GOT3 (cell line): ENCODE data around the gene STRA8.

Experiments
- DNase-seq: peaks from one replicate; lab custom pipeline; 2025; ENCODE audit warnings: mixed read lengths; lab: John Stamatoyannopoulos, UW

Gene STRA8, protein sequence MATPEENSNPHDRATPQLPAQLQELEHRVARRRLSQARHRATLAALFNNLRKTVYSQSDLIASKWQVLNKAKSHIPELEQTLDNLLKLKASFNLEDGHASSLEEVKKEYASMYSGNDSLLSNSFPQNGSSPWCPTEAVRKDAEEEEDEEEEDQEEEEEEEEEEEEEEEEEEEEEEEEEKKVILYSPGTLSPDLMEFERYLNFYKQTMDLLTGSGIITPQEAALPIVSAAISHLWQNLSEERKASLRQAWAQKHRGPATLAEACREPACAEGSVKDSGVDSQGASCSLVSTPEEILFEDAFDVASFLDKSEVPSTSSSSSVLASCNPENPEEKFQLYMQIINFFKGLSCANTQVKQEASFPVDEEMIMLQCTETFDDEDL

DNA sequence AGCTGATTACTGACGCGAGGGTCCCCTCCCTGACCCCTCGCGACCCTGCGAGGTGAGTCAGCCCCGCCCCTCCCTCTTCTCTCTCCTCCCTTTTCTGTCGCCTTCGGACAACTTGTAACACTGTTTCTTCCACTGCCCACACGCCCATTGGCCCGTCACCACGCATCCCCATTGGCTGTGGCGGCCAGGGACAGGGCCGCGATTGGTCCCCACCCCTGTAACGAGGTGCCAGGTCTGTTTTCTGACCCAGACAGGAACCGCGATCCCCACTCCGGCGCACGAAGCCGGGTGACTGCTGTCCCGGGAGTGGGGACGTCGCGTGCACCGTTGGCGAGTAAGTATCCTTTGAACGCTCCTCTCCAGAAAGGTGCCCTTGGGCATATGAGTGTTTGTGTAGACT lies at the start of gene STRA8:
Gene STRA8 (plus strand): TSS at position 269 of the 400 bp plus-strand sequence. CDS start 6,687 bp downstream, outside the sequence.
- no peak for DNase-seq

DNA sequence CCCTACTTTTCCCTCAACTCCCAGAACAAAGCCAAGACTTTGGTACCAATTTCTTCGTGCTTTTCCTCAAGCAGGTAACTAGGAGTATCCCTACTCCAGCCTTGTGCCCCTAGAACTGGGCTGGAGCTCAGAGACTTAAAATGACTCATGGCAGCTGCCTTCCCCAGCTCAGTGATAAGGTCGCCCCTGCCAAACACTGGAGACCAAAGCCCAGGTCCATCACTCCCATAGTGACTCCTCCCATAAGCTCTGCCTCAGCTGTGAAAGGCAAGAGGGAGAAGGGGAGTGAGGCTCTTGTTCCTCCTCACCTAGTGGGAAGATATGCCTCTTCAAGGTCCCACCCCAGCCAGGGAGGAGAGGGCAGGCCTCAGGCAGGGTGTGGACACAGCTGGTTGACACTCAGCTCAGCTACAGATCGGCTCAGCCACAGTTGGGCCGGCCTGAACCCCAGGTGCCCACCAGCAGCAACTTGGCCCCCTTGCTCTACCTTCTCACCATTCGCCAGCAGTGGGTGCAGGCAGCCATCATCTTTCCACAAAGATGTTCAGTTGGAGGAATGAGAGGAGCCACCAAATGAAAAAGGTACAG lies 49.3 kb upstream of the STRA8 start:
- DNase-seq = no peak

DNA sequence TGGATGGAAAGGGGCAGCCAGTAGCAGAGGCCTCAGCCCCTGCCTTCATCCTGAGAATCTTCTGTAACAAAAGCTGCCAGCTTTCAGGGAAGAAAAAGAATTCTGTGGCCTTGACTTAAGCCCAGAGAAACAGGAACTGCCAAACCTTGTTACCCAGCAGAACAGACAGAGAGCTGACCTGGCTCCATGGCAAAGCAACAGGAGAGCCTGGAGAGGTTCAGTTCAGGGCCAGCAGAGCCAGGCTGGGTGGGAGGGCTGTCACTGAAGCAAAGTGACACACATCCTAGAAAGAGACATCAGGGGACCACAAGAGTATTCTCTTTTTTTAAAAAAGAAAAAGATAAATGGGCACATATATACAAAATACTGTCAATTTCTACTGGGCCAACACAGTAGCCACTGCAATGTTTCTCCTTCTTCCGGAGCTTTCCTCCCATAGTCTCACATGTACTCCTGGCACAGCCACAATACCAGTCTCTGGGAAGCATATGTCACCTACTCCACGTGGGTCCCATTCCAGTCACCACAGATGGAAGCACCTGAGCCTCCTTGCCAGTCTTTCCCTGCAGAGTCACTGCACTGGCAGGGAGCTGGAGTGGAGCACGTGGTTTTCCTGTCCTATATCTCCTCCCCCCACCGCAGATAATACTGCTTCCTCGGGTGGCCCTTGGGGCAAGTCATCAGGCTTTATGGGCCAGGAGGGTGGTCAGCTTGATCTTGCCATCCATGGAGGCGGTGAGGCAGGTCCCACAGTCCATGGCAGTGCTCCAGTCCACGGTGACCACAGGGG lies 48.0 kb upstream of the STRA8 start:
- no peak for DNase-seq

DNA sequence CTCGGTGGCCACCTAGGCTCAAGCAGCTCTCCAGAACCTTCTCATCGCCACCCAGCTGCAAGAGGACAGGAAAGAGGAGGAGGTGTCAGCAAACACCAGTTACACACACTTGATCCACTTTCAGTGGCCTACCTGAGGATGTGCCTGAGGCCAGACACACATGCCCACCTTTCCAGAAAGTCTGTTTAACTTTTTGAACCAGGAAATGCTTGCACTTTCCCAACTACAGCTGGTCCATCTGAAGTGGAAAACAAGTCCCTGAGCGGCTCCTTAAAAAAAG lies 47.4 kb upstream of the STRA8 start:
- no peak for DNase-seq

DNA sequence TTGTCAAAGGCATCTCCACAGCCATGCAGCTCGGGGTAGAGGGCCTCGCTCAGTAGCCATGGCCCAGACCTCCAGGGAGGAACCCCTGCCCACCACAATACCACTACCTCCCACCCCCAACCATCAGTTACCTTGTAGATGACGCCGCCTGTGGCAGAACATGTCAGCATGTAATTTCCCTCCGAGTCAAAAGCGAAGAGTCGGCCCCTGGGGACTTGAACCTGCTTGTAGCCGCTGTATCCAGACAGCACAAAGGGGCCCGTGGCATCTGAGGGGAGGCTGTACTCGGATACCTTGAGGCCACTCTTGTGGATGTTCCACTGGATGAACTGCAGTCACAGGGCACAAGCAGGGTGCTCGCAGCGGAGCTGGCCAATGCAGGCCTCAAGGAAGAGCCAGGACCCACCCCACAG lies 46.8 kb upstream of the STRA8 start:
- no peak for DNase-seq

DNA sequence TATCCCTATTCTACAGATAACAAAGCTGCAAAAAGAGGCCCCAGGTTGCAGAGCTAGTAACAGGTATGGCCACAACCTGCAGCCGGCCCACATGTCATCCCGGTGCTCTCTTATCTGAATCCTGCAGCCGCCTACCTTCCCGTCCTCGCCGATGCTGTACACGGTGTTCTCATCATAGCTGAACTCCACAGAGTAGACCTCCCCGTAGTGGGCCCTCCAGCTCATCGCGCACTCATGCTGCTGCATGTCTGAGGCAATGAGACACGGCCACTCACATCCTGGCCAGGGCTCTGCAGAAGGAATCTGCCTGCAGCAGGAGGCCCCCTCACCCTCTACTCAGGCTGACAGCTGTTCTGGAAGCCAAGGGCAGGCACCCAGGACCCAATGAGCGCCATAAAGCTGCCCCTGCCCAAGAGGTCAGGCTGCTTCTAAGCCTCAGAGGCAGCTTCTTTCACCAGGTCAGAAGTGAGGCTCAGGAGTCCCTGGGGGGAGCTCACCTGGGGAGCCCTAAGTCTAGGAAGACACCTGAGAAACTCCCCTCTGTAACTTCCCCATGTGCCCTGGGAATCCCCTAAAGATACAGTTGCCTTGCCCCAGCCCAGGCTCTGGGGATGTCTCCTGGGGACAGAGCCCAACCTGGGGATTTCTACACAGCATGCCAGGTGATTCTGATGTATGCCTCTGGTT lies 45.2 kb upstream of the STRA8 start:
- no peak for DNase-seq

DNA sequence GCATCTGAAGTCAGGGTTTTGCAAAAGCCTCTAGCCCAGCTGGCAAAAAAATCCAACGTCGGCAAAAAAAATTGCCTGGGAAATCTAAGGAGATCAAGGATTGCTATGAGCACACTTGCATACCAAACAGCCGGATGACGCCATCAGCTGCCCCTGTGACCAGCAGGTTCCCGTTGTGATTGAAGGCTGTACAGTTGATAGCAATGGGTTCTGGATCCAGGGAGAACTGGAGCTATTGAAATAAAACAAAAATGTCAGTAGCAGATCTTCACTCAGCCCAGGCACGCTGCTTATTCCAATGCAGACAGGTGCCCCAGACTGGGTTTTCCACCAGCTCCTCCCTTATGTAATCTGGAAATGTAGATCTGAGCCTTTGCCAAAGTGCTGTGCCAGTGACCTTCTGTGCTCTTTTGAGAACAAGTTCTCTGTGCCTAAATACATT lies 44.4 kb upstream of the STRA8 start:
- DNase-seq = no peak

DNA sequence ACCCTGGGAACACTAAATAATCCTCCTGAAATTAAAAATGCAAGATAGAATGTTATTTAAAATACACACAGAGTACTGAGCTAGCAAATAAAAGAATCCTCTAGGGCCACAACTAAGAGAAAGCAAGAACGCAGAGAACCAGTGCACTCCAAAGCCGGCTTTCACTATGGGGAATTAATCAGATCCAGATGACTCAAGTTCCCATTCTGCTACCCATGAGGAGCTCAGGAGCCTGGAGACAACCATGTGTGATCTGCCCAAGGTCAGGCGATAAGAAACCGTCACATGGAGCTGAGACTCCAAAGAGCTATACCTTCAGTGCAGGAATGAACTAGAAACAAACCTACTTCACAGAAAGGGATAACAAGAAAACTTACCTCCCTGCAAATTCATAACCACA lies 43.7 kb upstream of the STRA8 start:
- DNase-seq = no peak

DNA sequence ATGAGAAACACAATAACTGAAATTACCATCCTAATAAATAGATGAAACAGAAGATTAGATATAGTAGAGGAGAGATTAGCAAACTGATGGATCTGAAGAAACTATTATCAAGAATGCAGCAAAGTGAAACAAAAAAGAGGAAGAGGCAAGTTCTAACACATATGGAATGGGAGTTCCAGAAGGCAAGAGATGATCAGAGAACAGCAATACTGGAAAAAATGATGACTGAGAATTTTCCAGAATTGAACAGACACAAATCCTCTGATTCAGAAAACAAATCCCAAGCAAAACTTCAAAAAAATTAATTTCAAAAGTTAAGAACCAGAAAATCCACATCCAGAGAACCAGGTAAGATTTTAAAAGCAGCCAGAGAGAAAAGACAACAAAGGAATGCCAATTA lies 42.9 kb upstream of the STRA8 start:
- no peak for DNase-seq

DNA sequence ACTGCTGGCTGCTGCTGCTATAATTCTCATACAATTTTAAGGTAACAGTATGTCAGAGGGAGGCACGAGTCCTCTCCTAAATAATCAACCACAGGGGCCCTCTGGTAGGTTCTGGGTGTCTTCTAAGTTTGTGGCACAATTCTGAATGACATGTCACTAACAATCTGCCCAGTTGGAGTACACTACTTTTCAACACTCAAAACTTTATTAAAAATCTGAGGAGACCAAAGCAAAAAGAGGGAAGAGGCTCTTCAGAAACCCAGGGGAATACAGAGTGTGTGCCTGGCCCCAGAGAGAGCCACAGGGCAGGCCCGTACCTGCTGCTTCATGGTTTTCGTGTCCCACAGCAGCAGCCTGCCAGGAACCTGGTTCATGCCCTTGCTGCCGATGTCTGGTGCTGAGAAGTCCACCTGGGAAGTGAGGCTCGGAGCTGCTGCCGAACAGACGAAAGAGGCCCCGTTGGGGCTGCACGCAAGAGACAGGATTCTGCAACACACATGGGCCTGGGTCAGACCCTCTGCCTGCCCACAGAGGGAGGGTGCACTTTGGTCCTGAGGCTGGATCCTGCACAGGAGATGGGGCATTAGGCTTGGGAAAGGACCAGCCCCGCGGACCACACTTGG lies 40.6 kb upstream of the STRA8 start:
- DNase-seq = no peak

DNA sequence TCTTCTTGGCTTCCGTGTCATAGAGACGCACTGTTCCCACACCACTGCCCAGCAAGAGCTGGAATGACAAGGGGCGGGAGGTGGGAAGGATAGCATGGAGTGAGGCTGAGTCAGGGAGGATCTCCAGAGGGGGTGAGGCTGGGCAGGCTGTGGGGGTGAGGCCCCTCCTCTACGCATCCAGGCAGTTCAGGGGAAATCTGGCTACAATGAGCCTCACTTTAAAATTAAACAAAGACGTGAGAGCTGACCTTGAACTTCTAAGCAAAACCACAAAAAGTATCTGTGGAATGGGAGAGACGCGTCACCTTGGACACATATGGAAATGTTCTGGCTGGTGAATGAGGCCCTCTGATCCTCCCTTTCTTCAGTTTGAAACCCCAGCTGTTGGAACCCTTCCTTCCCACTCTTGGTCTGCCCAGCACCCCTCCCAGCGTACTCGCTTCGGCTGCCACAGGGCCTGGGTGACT lies 40.0 kb upstream of the STRA8 start:
- no peak for DNase-seq

DNA sequence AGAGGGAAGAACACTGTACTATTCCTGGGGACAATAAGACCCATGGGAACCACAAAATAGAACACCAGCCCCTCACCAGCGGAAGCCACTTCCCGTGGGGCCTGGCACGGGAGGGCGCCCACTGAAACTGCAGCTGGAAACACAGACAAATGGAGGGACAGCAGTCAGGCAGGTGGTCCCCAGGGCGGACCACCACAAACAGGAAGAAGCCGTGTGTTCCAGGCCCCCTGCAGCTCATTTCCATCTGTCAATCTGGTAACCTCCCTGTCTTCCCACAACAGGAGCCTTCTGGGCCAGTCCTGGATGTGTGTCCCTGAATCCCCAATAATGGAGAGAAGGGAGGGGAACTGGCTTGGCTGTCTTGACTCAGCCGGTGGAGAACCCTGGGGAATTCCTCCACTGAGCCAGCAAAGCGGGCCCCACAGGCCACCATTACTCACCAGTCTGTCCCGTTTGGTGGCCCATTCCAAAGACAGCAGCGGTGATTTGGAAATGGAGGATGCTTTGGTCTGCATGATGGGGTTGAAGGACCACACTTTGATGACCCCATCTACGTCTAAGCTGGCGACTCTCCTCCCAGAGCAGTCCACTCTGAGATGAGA lies 39.0 kb upstream of the STRA8 start:
- no peak for DNase-seq

DNA sequence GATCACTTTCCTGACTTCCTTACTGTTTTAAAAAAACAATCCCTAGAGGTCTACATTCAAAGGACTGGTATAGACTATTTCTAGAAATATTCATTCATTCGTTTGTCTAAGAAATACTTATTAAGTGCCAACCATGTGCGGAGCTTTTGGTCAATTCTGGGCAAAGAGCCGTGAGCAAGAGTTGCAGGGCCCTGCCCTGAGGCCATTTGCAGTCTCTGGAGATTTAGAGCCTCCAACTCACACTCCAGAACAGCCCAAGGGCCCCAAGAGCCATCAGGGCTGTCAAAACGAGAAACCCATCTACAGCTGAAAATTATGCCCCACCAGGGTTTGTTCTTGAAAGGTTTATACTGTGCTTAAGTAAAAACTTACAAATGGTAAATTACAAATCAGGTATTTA lies 38.5 kb upstream of the STRA8 start:
- no peak for DNase-seq

DNA sequence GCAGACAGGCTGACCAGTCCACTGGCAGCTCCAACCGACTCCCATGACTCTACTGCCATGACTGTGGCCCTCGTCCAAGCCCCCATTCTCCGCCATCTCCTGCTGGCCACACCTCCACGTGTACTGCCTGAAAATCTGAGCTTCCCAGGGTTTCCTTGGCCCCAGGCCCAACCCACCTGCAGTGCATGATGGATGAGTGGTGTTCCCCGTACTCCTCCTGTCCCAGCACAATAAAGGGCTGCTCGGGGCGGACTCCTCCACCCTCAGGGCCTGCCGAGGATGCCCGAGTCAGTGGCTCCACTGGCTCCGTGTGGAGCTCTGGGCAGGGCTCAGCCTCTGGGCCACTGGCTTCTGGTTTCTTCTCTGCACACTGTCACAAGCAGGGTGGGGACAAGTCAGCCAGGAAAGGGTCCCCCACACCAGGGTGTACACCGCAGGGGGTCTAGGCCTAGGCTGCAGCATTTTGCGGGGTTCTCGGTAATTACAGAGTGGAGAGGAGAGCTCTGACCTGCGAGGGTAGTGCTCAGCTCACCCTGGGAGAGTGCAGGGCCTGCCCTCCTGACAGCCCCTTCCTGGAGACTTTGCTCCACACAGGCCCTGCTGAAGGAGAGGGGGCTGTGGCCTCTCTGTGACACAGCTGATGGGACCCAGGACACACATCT lies 37.5 kb upstream of the STRA8 start:
- DNase-seq = no peak

DNA sequence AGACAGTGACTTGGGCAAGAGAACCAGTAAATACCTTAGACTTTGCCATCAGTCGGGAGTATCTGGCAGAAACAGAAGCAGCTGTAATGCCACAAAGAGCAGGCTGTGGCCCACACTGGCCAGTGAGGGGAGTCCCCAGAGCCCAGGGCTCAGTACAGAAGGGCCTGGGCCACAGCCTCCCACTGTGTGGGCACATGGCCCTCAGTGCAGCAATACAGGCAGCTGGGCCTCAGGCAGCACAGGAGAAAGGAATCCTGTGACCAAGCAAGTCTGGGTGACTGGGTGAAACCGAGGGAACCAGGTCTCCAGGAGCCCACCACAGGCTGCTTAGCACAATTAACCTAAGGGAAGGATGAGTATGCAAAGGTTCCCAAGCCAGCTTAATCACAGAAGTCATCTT lies 36.3 kb upstream of the STRA8 start:
- no peak for DNase-seq

DNA sequence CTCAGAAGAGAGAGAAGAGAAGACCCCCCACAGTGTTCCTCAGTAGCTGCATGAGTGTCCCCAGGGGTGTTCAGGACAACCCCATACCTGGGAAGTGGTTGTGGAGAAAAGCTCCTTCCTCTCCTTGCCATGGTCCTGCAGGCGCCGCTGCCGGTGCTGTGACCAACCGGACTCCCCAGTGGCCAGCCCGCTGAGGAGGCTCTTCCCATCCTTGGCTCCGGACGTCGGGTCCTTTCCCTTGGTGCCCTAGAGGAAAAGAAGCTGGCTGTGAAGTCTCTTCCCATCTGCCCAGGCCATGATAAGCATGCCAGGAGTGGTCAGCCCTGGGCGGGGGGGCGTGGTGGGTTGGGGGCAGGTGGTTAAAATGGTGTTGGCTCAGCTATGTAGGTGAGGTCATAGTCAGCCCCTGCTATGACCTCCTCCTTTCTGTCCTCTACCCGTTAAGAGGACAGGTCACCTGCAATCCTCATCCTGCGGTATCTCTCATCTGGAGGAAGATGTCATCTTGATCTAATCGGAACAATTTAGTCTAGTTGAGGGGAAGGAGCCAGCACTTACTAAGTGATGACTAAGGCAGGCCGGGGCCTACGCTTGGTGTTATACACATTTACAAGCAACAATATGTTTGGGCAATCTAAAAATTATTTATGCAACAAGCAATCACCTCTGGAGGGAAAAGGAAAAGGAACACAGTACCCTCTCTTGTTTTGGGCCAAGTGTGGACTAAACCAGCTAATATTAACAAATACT lies 35.6 kb upstream of the STRA8 start:
- DNase-seq = no peak

DNA sequence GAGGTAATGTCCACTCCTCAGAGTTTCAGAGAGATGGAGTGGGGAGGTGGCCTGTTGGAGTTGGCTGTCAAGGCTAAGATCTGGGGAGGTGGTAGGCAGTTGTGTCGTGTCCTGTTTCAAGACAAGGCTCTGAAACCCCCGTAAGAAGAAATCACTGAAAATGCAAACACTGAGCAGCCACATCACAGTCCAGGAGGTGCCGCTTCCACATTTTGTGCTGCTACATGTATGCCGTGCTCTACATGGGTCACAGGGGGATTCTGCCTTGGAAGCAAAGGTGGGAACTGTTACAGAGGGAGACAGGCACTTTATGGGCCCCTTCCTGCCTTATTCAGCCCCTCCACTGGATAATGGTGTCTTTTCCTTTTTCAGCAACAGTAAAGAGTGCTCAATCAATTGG lies 34.2 kb upstream of the STRA8 start:
- no peak for DNase-seq

DNA sequence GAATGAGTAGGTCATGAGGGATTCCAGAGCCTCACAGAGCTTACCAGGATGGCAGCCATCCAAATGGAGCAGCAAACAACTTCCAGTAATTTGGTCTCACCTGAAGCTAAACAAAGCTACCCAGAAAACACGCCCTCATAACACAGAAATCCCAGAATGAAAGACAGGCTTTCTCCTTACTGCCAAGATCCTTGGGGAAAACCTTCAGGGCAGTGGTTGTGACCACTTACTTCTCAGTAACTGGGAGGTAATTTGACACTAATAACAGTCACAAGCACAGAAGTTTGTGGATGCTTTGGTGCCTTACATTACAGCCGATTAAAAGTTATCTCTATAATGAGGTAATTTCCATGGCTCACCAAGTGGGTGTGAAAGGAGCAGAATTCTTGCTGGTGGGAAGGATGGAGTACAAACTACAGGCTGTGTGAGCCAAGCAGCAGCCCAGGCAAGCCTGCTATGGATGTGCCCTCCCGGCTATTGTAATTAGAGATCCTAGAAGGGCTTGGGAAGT lies 32.8 kb upstream of the STRA8 start:
- DNase-seq = no peak

DNA sequence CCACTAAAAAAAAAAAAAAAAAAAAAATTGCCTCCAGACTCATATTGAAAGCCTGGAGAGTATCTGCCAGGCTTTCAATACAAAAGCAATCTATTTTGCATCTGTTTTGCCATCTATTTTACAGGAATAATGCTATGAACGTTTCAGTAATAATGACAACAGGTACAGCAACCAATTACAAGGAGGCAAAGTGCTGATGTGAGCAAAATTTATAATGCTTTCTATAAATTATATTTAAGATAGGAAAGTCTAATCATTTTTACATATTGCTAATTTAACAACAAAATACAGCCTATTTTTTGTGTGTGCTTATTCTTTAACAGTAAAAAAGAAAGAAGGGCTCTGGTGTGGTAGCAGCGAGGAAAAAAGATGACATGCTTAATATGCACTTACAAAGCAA lies 32.3 kb upstream of the STRA8 start:
- DNase-seq = no peak

DNA sequence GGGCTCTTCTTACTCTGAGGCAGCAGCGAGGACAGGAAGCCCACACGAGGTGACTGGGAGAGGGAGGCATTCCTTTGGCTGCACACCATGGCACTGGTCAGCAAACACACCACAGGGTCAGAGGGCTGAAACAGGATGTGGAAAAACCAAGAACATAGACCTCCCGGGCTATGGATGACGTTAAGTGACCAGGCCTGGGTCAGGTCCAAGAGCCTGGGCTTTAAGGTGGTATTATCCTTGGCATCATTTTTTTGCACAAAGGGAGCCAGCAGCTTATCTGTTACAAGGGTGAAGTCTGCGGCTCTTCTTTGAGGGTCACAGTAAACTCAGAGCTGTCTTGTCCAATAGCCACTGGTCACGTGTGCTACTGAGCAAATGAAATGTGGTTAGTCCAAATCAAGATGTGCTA lies 29.3 kb upstream of the STRA8 start:
- DNase-seq = no peak
